ENCODE data around the gene TAS2R60.
"Not testable (repeated sequence)": the region's sequence is repeated elsewhere in the genome, so short reads cannot be mapped to it uniquely, and the experiment has no call there.

The TAS2R60 gene

DNA sequence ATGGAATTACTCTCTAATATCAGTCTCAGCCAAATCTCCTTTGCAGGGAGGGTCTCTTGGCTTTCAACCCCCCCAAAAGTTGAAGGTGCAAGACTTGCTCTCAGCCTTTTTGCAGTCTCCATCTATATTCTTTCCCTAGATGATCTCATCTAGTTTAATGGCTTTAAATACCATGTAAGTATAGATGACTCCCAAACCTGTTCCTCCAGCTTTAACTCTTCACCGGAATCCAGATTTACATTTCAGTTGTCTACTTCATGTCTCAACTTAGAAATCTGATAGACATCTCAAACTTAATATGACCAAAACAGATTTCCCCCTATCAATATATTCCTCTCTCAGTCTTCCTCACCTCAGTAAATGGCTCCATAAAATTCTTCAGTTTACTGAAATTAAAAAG is 24.5 kb downstream of the TAS2R60 start:
- no peak overlapping the region for H3K9ac ChIP-seq (ENCODE audit: low read depth in 1 of 2, low read length in 2 of 2)
- peaks cover 0 to 6% of the 10 kb centered on the region in 2 donors for H3K4me1 ChIP-seq (ENCODE audit: control insufficient read depth in 1 of 2, insufficient read depth in 2 of 2, low read length in 2 of 2)
- no peaks in the 10 kb centered on the region for H3K27me3 ChIP-seq (ENCODE audit: control insufficient read depth in 1 of 2, insufficient read depth in 2 of 2, low read length in 2 of 2)
- H3K36me3 ChIP-seq (ENCODE audit: control insufficient read depth in 1 of 2, insufficient read depth in 2 of 2, low read length in 2 of 2), result no peaks in the 10 kb centered on the region
- no peak overlapping the region for H3K27ac ChIP-seq (ENCODE audit: low read depth, low read length)
- no peak overlapping the region for H3K4me3 ChIP-seq (ENCODE audit: low read depth in 1 of 2, low read length in 2 of 2)
- H3K9me3 ChIP-seq (ENCODE audit: control insufficient read depth in 1 of 2, low read length in 2 of 2), result no peaks in the 10 kb centered on the region

DNA sequence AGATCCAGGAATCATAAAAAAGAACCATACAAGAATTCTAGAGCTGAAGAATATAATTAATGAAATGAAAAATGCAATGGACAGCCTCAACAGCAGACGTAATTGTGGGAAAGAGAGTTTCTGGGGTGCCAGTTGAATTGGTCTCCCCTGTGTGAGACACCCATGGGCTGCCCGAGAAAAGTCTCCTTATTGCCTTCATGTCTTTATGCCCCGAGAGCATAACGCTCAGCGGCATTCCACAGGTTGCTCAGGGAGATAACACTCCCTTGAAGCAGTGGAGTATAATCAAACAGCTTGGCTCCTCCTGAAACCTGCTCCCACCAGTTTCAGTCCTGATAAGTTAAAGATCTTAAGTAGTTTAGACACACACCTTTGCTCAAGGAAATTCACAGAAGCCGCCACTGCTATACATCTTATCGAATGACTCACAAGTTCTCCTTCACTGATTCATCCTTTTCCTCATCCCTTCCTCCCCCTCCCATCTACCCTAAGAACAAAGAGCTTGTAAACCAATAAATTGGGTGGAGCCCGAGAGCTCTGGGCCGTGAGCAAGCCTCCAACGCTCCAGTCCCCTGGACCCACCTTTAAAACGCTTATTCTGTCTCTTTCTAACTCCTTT is 28.9 kb downstream of the TAS2R60 start:
- H3K36me3 ChIP-seq (ENCODE audit: control insufficient read depth in 1 of 2, insufficient read depth in 2 of 2, low read length in 2 of 2); H3K4me3 ChIP-seq (ENCODE audit: low read depth in 1 of 2, low read length in 2 of 2); H3K4me1 ChIP-seq (ENCODE audit: control insufficient read depth in 1 of 2, insufficient read depth in 2 of 2, low read length in 2 of 2); H3K9me3 ChIP-seq (ENCODE audit: control insufficient read depth in 1 of 2, low read length in 2 of 2); H3K27ac ChIP-seq (ENCODE audit: low read depth, low read length); H3K27me3 ChIP-seq (ENCODE audit: control insufficient read depth in 1 of 2, insufficient read depth in 2 of 2, low read length in 2 of 2); H3K9ac ChIP-seq (ENCODE audit: low read depth in 1 of 2, low read length in 2 of 2): not testable (repeated sequence)

DNA sequence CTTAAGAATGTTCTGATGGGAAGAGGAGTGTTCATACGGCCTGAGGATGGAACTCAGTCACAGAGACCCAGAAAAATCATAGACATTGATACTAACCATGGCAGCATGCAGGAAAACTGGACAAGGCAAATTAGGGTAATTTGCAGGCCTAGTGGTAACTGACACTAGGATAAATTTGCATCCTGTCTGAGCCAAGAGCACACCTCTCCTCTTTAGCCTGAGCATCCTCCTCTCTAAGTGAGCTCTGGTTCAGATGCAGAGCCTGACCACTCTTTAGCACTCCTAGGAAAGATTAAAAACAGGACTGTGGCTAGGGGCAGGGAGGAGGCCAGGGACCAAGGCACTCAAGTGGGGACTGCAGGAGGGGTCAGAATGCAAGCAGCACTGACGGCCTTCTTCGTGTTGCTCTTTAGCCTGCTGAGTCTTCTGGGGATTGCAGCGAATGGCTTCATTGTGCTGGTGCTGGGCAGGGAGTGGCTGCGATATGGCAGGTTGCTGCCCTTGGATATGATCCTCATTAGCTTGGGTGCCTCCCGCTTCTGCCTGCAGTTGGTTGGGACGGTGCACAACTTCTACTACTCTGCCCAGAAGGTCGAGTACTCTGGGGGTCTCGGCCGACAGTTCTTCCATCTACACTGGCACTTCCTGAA is 34.4 kb downstream of the TAS2R60 start, which contains the start of gene TAS2R41:
Gene TAS2R41 (plus strand): TSS at position 373 of the 650 bp plus-strand sequence. CDS start 0 bp downstream, at position 373.
- no peak within 1 kb of the TSS for H3K27ac ChIP-seq (ENCODE audit: low read depth, low read length)

DNA sequence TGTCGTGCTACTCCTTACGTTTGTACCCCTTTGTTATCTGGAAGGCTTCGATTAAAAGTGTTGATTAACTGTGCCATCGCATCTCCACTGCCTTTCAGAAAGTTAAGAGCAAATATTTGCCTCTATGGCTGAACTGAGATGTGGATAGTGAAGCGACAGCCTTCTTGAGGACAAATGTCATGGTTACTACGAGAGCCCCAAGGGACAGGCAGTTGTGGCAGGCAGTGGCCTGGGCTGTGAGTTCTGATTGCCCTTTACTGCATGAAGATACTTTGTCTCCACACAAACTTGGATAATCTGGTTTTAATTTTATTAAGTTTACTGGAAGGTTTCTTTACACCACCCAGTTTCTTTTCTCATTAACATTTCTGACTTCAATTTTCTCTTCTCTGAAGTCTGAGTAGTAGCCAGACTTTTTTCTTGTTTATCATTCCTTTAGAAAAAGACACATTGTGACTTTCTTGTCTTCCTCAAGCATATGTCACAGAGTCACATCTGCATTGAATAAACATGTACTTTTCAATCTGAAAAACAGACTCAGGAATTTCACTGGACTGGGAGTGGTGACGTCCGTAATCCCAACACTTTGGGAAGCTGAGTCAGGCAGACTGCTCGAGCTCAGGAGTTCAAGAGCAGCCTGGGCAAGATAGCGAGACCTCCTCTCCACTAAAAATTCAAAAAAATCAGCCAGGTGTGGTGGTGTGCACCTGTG is 36.0 kb downstream of the TAS2R60 start:
- Histone ChIP-seq H3K9ac (ENCODE audit: low read depth in 1 of 2, low read length in 2 of 2) (no peak overlapping the region), H3K27ac (ENCODE audit: low read depth, low read length) (no peak overlapping the region), H3K4me1 (ENCODE audit: control insufficient read depth in 1 of 2, insufficient read depth in 2 of 2, low read length in 2 of 2) (peaks cover 5 to 8% of the 10 kb centered on the region in 2 donors), H3K4me3 (ENCODE audit: low read depth in 1 of 2, low read length in 2 of 2) (no peak overlapping the region), H3K9me3 (ENCODE audit: control insufficient read depth in 1 of 2, low read length in 2 of 2) (no peaks in the 10 kb centered on the region), H3K36me3 (ENCODE audit: control insufficient read depth in 1 of 2, insufficient read depth in 2 of 2, low read length in 2 of 2) (no peaks in the 10 kb centered on the region), H3K27me3 (ENCODE audit: control insufficient read depth in 1 of 2, insufficient read depth in 2 of 2, low read length in 2 of 2) (no peaks in the 10 kb centered on the region)

More for the DNA sequence above, 34.4 kb downstream of the TAS2R60 start, which contains the start of gene TAS2R41:
- H3K4me3 ChIP-seq (ENCODE audit: low read depth in 1 of 2, low read length in 2 of 2), result no peak within 1 kb of the TSS
- no peaks in the 10 kb centered on the region for H3K36me3 ChIP-seq (ENCODE audit: control insufficient read depth in 1 of 2, insufficient read depth in 2 of 2, low read length in 2 of 2)
- no peak within 1 kb of the TSS for H3K9ac ChIP-seq (ENCODE audit: low read depth in 1 of 2, low read length in 2 of 2)
- H3K27me3 ChIP-seq (ENCODE audit: control insufficient read depth in 1 of 2, insufficient read depth in 2 of 2, low read length in 2 of 2), result no peaks in the 10 kb centered on the region
- H3K4me1 ChIP-seq (ENCODE audit: control insufficient read depth in 1 of 2, insufficient read depth in 2 of 2, low read length in 2 of 2), result peaks cover 5 to 8% of the 10 kb centered on the region in 2 donors
- no peaks in the 10 kb centered on the region for H3K9me3 ChIP-seq (ENCODE audit: control insufficient read depth in 1 of 2, low read length in 2 of 2)

DNA sequence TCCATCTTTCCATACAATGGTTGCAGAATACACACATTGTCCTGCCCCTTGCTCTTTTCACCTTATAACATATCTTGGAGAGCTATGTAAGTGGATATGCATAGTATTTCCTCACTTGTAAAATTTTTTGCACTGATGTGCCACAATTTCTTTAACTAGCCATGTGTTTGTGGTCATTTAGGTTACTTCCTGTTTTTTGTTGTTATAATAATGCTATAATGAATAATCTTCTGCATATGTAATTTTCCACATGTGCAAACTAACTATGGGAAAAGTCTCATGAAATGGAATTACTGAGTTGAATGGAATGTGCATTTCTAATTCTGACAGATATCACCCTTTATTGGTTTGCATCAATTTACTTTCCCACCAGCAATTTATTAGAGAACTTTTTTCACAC is 37.2 kb downstream of the TAS2R60 start:
- no peaks in the 10 kb centered on the region for H3K9me3 ChIP-seq (ENCODE audit: control insufficient read depth in 1 of 2, low read length in 2 of 2)
- H3K4me1 ChIP-seq (ENCODE audit: control insufficient read depth in 1 of 2, insufficient read depth in 2 of 2, low read length in 2 of 2), result peaks cover 5 to 8% of the 10 kb centered on the region in 2 donors

DNA sequence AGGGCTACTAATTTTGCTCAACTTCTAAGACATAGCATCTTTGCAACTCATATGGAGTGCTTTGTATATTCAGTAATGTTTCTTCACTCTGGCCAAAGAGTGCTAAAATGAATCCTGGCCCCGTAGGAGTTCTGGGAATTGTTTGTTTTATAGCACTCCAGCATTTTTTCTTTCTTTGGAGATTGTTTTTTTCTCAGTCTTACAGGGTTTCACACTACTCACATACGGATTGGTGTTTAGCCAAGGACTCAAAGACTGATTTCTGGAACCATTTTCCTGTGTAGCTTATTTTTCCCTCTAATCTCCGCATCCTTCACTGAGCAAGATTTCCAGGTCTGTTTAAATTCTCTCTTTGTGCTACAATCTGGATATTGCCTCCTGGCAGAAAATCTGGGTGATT is 40.9 kb downstream of the TAS2R60 start:
- H3K9ac ChIP-seq (ENCODE audit: low read depth in 1 of 2, low read length in 2 of 2), result no peak overlapping the region
- no peaks in the 10 kb centered on the region for H3K9me3 ChIP-seq (ENCODE audit: control insufficient read depth in 1 of 2, low read length in 2 of 2)
- H3K36me3 ChIP-seq (ENCODE audit: control insufficient read depth in 1 of 2, insufficient read depth in 2 of 2, low read length in 2 of 2), result no peaks in the 10 kb centered on the region
- peaks cover 0 to 15% of the 10 kb centered on the region in 2 donors for H3K4me1 ChIP-seq (ENCODE audit: control insufficient read depth in 1 of 2, insufficient read depth in 2 of 2, low read length in 2 of 2)
- no peaks in the 10 kb centered on the region for H3K27me3 ChIP-seq (ENCODE audit: control insufficient read depth in 1 of 2, insufficient read depth in 2 of 2, low read length in 2 of 2)
- H3K4me3 ChIP-seq (ENCODE audit: low read depth in 1 of 2, low read length in 2 of 2), result no peak overlapping the region
- H3K27ac ChIP-seq (ENCODE audit: low read depth, low read length), result no peak overlapping the region

More for the DNA sequence above, 37.2 kb downstream of the TAS2R60 start:
- H3K36me3 ChIP-seq (ENCODE audit: control insufficient read depth in 1 of 2, insufficient read depth in 2 of 2, low read length in 2 of 2), result no peaks in the 10 kb centered on the region
- H3K9ac ChIP-seq (ENCODE audit: low read depth in 1 of 2, low read length in 2 of 2), result no peak overlapping the region
- no peaks in the 10 kb centered on the region for H3K27me3 ChIP-seq (ENCODE audit: control insufficient read depth in 1 of 2, insufficient read depth in 2 of 2, low read length in 2 of 2)
- H3K4me3 ChIP-seq (ENCODE audit: low read depth in 1 of 2, low read length in 2 of 2), result no peak overlapping the region
- H3K27ac ChIP-seq (ENCODE audit: low read depth, low read length), result no peak overlapping the region

DNA sequence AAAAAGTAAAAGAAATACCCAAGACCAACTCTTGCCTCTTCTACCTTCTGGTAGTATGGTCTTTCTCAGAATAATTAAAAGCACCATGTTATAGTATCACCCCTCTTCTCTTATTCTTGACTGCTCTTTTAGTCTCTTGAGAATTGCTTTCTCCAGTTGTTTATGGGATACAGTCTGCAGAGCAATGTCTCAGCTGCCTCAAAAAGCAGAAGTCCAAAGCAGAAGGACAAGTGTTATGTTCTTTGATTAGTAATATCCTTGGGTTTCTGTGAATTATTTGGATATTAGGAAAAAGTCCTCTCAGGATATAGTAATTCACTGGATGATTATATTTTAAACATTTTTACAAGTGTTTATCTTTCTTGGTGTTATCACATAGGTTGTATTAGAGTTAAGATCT is 41.8 kb downstream of the TAS2R60 start:
- no peak overlapping the region for H3K27ac ChIP-seq (ENCODE audit: low read depth, low read length)
- no peak overlapping the region for H3K4me3 ChIP-seq (ENCODE audit: low read depth in 1 of 2, low read length in 2 of 2)
- H3K27me3 ChIP-seq (ENCODE audit: control insufficient read depth in 1 of 2, insufficient read depth in 2 of 2, low read length in 2 of 2), result no peaks in the 10 kb centered on the region
- H3K36me3 ChIP-seq (ENCODE audit: control insufficient read depth in 1 of 2, insufficient read depth in 2 of 2, low read length in 2 of 2), result no peaks in the 10 kb centered on the region
- H3K9me3 ChIP-seq (ENCODE audit: control insufficient read depth in 1 of 2, low read length in 2 of 2), result no peaks in the 10 kb centered on the region
- H3K4me1 ChIP-seq (ENCODE audit: control insufficient read depth in 1 of 2, insufficient read depth in 2 of 2, low read length in 2 of 2), result peaks cover 0 to 15% of the 10 kb centered on the region in 2 donors
- H3K9ac ChIP-seq (ENCODE audit: low read depth in 1 of 2, low read length in 2 of 2), result no peak overlapping the region

DNA sequence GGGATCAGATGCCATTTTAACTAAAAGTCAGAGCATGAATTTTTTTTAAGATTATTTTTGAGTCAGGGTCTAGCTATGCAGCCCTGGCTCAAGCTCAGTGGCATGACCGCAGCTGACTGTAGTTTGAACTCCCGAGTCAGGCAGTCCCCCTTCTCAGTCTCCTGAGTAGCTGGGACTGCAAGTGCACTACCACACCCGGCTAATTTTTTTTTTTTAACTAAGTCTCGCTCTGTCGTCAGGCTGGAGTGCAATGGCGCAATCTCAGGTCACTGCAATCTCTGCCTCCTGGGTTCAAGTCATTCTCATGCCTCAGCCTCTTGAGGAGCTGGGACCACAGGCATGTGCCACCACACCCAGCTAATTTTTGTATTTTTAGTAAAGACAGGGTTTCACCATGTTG is 42.2 kb downstream of the TAS2R60 start:
- Histone ChIP-seq H3K4me3 (ENCODE audit: low read depth in 1 of 2, low read length in 2 of 2) (no peak overlapping the region), H3K27ac (ENCODE audit: low read depth, low read length) (no peak overlapping the region), H3K9ac (ENCODE audit: low read depth in 1 of 2, low read length in 2 of 2) (no peak overlapping the region), H3K4me1 (ENCODE audit: control insufficient read depth in 1 of 2, insufficient read depth in 2 of 2, low read length in 2 of 2) (peaks cover 0 to 15% of the 10 kb centered on the region in 2 donors), H3K9me3 (ENCODE audit: control insufficient read depth in 1 of 2, low read length in 2 of 2) (no peaks in the 10 kb centered on the region), H3K27me3 (ENCODE audit: control insufficient read depth in 1 of 2, insufficient read depth in 2 of 2, low read length in 2 of 2) (no peaks in the 10 kb centered on the region), H3K36me3 (ENCODE audit: control insufficient read depth in 1 of 2, insufficient read depth in 2 of 2, low read length in 2 of 2) (no peaks in the 10 kb centered on the region)

DNA sequence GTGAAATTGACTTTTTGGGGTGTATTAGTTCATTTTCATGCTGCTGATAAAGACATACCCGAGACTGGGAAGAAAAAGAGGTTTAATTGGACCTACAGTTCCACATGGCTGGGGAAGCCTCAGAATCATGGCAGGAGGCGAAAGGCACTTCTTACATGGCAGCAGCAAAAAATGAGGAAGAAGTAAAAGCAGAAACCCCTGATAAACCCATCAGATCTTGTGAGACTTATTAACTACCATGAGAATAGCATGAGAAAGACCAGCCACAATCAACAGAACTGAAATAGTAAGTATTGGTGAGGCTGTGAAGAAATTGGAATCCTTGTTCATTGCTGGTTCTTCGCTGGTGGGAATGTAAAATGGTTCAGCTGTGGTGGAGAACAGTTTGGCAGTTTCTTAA is 43.0 kb downstream of the TAS2R60 start:
- peaks cover 0 to 15% of the 10 kb centered on the region in 2 donors for H3K4me1 ChIP-seq (ENCODE audit: control insufficient read depth in 1 of 2, insufficient read depth in 2 of 2, low read length in 2 of 2)
- not testable (repeated sequence) for H3K27ac ChIP-seq (ENCODE audit: low read depth, low read length)

DNA sequence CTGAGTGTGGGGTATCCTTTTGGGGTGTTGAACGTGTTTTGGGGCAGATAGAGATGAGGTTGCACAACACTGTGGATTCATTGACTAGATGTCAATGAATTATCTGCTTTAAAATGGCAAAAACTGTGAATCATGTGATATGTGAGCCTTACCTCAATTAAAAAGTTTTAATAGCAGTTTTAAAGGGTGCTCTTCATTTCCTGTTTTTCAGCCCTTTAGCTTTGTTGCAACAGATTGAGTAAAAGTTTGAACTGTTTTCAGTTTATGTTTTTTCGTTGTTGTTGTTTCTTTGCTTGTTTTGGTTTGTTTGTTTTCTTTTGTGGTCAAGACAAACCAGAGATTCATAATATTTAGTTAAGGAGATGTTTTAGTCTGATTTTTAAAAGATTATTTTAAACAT is 43.8 kb downstream of the TAS2R60 start:
- peaks cover 0 to 20% of the 10 kb centered on the region in 2 donors for H3K4me1 ChIP-seq (ENCODE audit: control insufficient read depth in 1 of 2, insufficient read depth in 2 of 2, low read length in 2 of 2)
- no peaks in the 10 kb centered on the region for H3K27me3 ChIP-seq (ENCODE audit: control insufficient read depth in 1 of 2, insufficient read depth in 2 of 2, low read length in 2 of 2)
- H3K9me3 ChIP-seq (ENCODE audit: control insufficient read depth in 1 of 2, low read length in 2 of 2), result no peaks in the 10 kb centered on the region
- H3K36me3 ChIP-seq (ENCODE audit: control insufficient read depth in 1 of 2, insufficient read depth in 2 of 2, low read length in 2 of 2), result no peaks in the 10 kb centered on the region
- H3K9ac ChIP-seq (ENCODE audit: low read depth in 1 of 2, low read length in 2 of 2), result no peak overlapping the region
- no peak overlapping the region for H3K4me3 ChIP-seq (ENCODE audit: low read depth in 1 of 2, low read length in 2 of 2)
- H3K27ac ChIP-seq (ENCODE audit: low read depth, low read length), result no peak overlapping the region

More for the DNA sequence above, 43.0 kb downstream of the TAS2R60 start:
- not testable (repeated sequence) for H3K4me3 ChIP-seq (ENCODE audit: low read depth in 1 of 2, low read length in 2 of 2); H3K9me3 ChIP-seq (ENCODE audit: control insufficient read depth in 1 of 2, low read length in 2 of 2); H3K27me3 ChIP-seq (ENCODE audit: control insufficient read depth in 1 of 2, insufficient read depth in 2 of 2, low read length in 2 of 2); H3K36me3 ChIP-seq (ENCODE audit: control insufficient read depth in 1 of 2, insufficient read depth in 2 of 2, low read length in 2 of 2); H3K9ac ChIP-seq (ENCODE audit: low read depth in 1 of 2, low read length in 2 of 2)

Data from duodenal mucosa (tissue), 2 donors.